ENCODE data around the gene EML6.

Gene EML6

GRCh38 chr2:54726940-54727339, 3.5 kb downstream of the EML6 start:
- TF ChIP-seq POLR2AphosphoS5 (IDR thresholded peaks at IDR 0.05; ENCODE audit: low read depth, low read length): no peak
- TF ChIP-seq FOXP2 (optimal IDR thresholded peaks at IDR 0.05; ENCODE audit: borderline replicate concordance, extremely low read depth, extremely low read length, insufficient read depth): no peak
- TF ChIP-seq SIN3A (IDR thresholded peaks at IDR 0.05; ENCODE audit: borderline replicate concordance, insufficient read depth, low read length): no peak
- no peak for TF ChIP-seq TAF1 (IDR thresholded peaks at IDR 0.05; ENCODE audit: borderline replicate concordance, insufficient read depth, low read length)
- TF ChIP-seq REST (IDR thresholded peaks at IDR 0.05; ENCODE audit: insufficient read depth in 1 of 2, low read depth in 2 of 2, low read length in 2 of 2): no peak

- no peak for TF ChIP-seq POLR2AphosphoS5 (IDR thresholded peaks at IDR 0.05; ENCODE audit: low read depth, low read length)
- no peak for TF ChIP-seq SIN3A (IDR thresholded peaks at IDR 0.05; ENCODE audit: borderline replicate concordance, insufficient read depth, low read length)
- TF ChIP-seq FOXP2 (optimal IDR thresholded peaks at IDR 0.05; ENCODE audit: borderline replicate concordance, extremely low read depth, extremely low read length, insufficient read depth): no peak
- no peak for TF ChIP-seq TAF1 (IDR thresholded peaks at IDR 0.05; ENCODE audit: borderline replicate concordance, insufficient read depth, low read length)
- TF ChIP-seq REST (IDR thresholded peaks at IDR 0.05; ENCODE audit: insufficient read depth in 1 of 2, low read depth in 2 of 2, low read length in 2 of 2): no peak
These were observed 5.2 kb downstream of the EML6 start for GRCh38 chr2:54728669-54729120.

GRCh38 chr2:54735636-54736035, 12.2 kb downstream of the EML6 start:
- no peak for TF ChIP-seq REST (IDR thresholded peaks at IDR 0.05; ENCODE audit: insufficient read depth in 1 of 2, low read depth in 2 of 2, low read length in 2 of 2)
- no peak for TF ChIP-seq TAF1 (IDR thresholded peaks at IDR 0.05; ENCODE audit: borderline replicate concordance, insufficient read depth, low read length)
- no peak for TF ChIP-seq POLR2AphosphoS5 (IDR thresholded peaks at IDR 0.05; ENCODE audit: low read depth, low read length)
- no peak for TF ChIP-seq FOXP2 (optimal IDR thresholded peaks at IDR 0.05; ENCODE audit: borderline replicate concordance, extremely low read depth, extremely low read length, insufficient read depth)
- TF ChIP-seq SIN3A (IDR thresholded peaks at IDR 0.05; ENCODE audit: borderline replicate concordance, insufficient read depth, low read length): no peak

GRCh38 chr2:54738281-54738680, 14.8 kb downstream of the EML6 start:
- no peak for TF ChIP-seq SIN3A (IDR thresholded peaks at IDR 0.05; ENCODE audit: borderline replicate concordance, insufficient read depth, low read length)
- no peak for TF ChIP-seq FOXP2 (optimal IDR thresholded peaks at IDR 0.05; ENCODE audit: borderline replicate concordance, extremely low read depth, extremely low read length, insufficient read depth)
- TF ChIP-seq POLR2AphosphoS5 (IDR thresholded peaks at IDR 0.05; ENCODE audit: low read depth, low read length): no peak
- no peak for TF ChIP-seq TAF1 (IDR thresholded peaks at IDR 0.05; ENCODE audit: borderline replicate concordance, insufficient read depth, low read length)
- no peak for TF ChIP-seq REST (IDR thresholded peaks at IDR 0.05; ENCODE audit: insufficient read depth in 1 of 2, low read depth in 2 of 2, low read length in 2 of 2)

GRCh38 chr2:54740333-54740732, 16.9 kb downstream of the EML6 start:
- TF ChIP-seq SIN3A (IDR thresholded peaks at IDR 0.05; ENCODE audit: borderline replicate concordance, insufficient read depth, low read length) (no peak), REST (IDR thresholded peaks at IDR 0.05; ENCODE audit: insufficient read depth in 1 of 2, low read depth in 2 of 2, low read length in 2 of 2) (no peak), POLR2AphosphoS5 (IDR thresholded peaks at IDR 0.05; ENCODE audit: low read depth, low read length) (no peak), TAF1 (IDR thresholded peaks at IDR 0.05; ENCODE audit: borderline replicate concordance, insufficient read depth, low read length) (no peak), FOXP2 (optimal IDR thresholded peaks at IDR 0.05; ENCODE audit: borderline replicate concordance, extremely low read depth, extremely low read length, insufficient read depth) (no peak)
